ENCODE results near the gene PERM1.

PERM1 gene

DNA sequence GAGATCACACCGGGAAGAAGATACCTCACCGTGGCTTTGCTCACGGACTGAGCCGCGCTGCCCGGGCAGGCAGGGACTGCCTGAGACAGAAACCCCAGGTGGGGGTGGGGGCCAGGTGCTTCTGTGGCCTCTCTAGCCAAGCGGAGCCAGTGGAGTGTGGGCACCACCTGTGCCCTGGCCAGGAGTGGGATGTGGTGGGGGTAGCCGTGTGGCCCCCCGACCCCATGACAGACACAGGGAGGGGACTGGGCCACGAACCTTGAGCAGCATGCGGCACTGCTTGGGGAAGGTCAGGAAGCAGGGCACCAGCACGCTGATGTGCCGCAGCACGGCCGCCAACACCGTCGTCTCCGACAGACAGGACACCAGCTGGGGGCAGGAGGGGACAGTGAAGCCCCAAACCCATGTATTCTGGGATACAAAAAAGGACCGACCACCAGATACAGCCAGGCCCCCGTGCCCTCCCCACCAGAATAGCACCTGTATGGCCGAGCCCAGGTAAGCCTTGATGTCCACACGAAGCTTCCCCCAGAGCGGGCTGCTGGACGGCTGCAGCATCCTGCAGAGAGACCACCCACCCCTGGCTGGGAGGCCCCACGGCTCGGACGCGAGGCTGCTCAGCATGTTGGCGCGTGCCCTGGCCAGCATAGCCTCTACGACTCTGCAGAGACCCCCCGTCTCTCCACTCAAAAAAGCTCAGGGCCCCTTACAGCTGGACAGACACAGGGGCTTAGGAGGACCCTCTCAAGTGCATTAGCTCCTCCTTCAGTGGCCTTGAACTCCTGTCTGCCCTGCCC is 28.2 kb downstream of the PERM1 start:
- TF ChIP-seq, protein P1, sequence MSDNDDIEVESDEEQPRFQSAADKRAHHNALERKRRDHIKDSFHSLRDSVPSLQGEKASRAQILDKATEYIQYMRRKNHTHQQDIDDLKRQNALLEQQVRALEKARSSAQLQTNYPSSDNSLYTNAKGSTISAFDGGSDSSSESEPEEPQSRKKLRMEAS (IDR thresholded peaks at IDR 0.05), result no peak
- no peak for TF ChIP-seq TCF12 (IDR thresholded peaks at IDR 0.05; ENCODE audit: low read depth)
- TF ChIP-seq CEBPB (IDR thresholded peaks at IDR 0.05), result no peak
- TF ChIP-seq TEAD4 (IDR thresholded peaks at IDR 0.05), result no peak
- no peak for TF ChIP-seq EP300 (IDR thresholded peaks at IDR 0.05; ENCODE audit: borderline replicate concordance)
- no peak for TF ChIP-seq NFIC (IDR thresholded peaks at IDR 0.05)
- TF ChIP-seq, protein P2, sequence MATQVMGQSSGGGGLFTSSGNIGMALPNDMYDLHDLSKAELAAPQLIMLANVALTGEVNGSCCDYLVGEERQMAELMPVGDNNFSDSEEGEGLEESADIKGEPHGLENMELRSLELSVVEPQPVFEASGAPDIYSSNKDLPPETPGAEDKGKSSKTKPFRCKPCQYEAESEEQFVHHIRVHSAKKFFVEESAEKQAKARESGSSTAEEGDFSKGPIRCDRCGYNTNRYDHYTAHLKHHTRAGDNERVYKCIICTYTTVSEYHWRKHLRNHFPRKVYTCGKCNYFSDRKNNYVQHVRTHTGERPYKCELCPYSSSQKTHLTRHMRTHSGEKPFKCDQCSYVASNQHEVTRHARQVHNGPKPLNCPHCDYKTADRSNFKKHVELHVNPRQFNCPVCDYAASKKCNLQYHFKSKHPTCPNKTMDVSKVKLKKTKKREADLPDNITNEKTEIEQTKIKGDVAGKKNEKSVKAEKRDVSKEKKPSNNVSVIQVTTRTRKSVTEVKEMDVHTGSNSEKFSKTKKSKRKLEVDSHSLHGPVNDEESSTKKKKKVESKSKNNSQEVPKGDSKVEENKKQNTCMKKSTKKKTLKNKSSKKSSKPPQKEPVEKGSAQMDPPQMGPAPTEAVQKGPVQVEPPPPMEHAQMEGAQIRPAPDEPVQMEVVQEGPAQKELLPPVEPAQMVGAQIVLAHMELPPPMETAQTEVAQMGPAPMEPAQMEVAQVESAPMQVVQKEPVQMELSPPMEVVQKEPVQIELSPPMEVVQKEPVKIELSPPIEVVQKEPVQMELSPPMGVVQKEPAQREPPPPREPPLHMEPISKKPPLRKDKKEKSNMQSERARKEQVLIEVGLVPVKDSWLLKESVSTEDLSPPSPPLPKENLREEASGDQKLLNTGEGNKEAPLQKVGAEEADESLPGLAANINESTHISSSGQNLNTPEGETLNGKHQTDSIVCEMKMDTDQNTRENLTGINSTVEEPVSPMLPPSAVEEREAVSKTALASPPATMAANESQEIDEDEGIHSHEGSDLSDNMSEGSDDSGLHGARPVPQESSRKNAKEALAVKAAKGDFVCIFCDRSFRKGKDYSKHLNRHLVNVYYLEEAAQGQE (IDR thresholded peaks at IDR 0.05; ENCODE audit: low read depth), result no peak
- no peak for TF ChIP-seq ZBTB7A (IDR thresholded peaks at IDR 0.05; ENCODE audit: low read depth)
- no peak for TF ChIP-seq TAF1 (IDR thresholded peaks at IDR 0.05; ENCODE audit: low read depth)
- TF ChIP-seq RAD21 (IDR thresholded peaks at IDR 0.05; ENCODE audit: low read depth), result no peak
- TF ChIP-seq, protein P3, sequence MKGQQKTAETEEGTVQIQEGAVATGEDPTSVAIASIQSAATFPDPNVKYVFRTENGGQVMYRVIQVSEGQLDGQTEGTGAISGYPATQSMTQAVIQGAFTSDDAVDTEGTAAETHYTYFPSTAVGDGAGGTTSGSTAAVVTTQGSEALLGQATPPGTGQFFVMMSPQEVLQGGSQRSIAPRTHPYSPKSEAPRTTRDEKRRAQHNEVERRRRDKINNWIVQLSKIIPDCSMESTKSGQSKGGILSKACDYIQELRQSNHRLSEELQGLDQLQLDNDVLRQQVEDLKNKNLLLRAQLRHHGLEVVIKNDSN (IDR thresholded peaks at IDR 0.05), result no peak
- TF ChIP-seq YY1 (IDR thresholded peaks at IDR 0.05; ENCODE audit: low read depth), result no peak
- no peak for TF ChIP-seq CREB1 (IDR thresholded peaks at IDR 0.05; ENCODE audit: low read depth)
- no peak for TF ChIP-seq FOXM1 (IDR thresholded peaks at IDR 0.05; ENCODE audit: borderline replicate concordance, low read depth)
- no peak for TF ChIP-seq EGR1 (IDR thresholded peaks at IDR 0.05)

DNA sequence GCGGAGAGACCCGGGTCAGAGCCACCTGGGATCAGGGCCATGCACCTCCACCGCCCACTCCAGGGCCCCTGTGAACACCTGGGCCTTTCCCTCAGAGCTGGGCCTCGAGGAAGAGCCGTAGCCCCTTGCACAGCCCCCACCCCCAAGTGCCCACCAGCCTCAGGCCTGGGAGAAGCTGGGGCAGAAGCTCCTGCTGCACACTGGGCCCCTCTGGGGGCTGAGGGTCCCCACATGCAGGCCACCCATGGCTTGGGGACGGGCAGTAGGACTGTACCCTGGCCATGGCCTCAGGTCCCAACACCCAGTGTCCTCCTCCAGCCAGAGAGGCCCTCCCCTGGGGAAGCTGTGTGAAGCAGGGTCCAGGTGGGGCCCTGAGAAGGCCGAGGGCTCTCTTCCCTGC is 29.3 kb downstream of the PERM1 start:
- TF ChIP-seq CREB1 (IDR thresholded peaks at IDR 0.05; ENCODE audit: low read depth), result no peak
- TF ChIP-seq EGR1 (IDR thresholded peaks at IDR 0.05), result no peak
- TF ChIP-seq YY1 (IDR thresholded peaks at IDR 0.05; ENCODE audit: low read depth), result no peak
- no peak for TF ChIP-seq ZBTB7A (IDR thresholded peaks at IDR 0.05; ENCODE audit: low read depth)
- TF ChIP-seq TAF1 (IDR thresholded peaks at IDR 0.05; ENCODE audit: low read depth), result no peak
- TF ChIP-seq, protein P2 (IDR thresholded peaks at IDR 0.05; ENCODE audit: low read depth), result no peak
- no peak for TF ChIP-seq RAD21 (IDR thresholded peaks at IDR 0.05; ENCODE audit: low read depth)
- TF ChIP-seq TEAD4 (IDR thresholded peaks at IDR 0.05), result no peak
- TF ChIP-seq TCF12 (IDR thresholded peaks at IDR 0.05; ENCODE audit: low read depth), result no peak
- TF ChIP-seq EP300 (IDR thresholded peaks at IDR 0.05; ENCODE audit: borderline replicate concordance), result no peak
- no peak for TF ChIP-seq FOXM1 (IDR thresholded peaks at IDR 0.05; ENCODE audit: borderline replicate concordance, low read depth)

DNA sequence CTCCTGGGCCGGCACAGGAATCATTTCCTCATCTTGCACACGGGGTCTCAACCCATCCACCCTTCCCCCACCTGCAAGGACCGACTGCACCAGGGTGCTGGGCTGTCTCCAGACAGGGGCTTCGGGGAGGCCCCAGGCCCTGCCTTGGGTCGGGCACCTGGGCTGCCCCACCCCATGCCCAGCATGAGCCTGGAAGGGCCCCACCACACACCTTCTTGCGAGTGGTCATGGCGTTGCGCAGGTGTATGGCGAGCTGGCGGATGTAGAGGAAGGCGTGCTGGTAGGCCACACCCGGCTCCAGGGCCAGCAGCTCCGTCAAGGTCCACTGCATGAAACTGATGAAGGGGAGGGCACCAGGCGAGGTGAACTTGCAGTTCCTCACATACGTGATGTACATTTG is 29.7 kb downstream of the PERM1 start:
- TF ChIP-seq NFIC (IDR thresholded peaks at IDR 0.05) (no peak), TAF1 (IDR thresholded peaks at IDR 0.05; ENCODE audit: low read depth) (no peak), YY1 (IDR thresholded peaks at IDR 0.05; ENCODE audit: low read depth) (no peak), TCF12 (IDR thresholded peaks at IDR 0.05; ENCODE audit: low read depth) (no peak)
- TF ChIP-seq, protein P2 (IDR thresholded peaks at IDR 0.05; ENCODE audit: low read depth), result no peak
- TF ChIP-seq, protein P1 (IDR thresholded peaks at IDR 0.05), result no peak

DNA sequence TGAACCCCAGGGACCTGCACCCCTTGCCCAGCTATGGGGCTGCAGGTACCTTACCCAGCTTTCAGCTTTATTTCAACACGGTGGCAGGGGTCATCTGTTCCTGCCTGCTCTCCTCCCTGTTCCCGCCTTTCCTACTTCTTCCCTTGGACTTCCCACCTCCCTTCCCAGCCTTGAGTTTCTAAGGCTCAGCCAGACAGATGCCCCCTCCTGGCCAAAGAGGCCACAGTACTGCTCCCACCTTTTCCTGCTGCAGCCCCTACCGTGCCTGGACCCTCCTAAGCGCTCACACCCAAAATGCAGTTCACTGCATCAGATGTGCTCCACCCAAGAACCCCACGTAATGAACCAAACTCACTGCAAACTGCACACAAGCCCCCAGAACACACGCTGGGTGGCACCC is 30.5 kb downstream of the PERM1 start:
- TF ChIP-seq RAD21 (IDR thresholded peaks at IDR 0.05; ENCODE audit: low read depth) (peak; percentile 29; the same call in 1 of the 2 replicates), TEAD4 (IDR thresholded peaks at IDR 0.05) (no peak)

DNA sequence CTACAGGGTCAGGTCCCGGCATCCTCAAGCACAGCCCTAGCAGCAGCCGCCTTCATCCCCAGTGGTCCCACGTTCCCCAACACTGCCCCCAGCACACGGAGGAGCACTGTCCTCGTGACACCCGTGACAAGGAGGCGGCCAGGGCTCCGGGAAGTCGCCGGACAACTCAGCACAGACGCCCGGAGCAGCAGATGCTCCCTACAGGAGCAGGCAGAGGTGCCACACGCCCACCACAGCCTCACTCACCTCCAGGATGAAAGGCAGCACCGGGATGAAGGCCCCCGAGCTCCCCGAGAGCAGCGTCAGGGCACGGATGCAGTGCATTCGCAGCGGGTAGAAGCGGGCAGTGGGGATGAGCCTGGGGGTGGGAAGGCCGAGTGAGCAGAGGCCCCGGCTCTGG is 31.0 kb downstream of the PERM1 start:
- no peak for TF ChIP-seq TAF1 (IDR thresholded peaks at IDR 0.05; ENCODE audit: low read depth)
- no peak for TF ChIP-seq NFIC (IDR thresholded peaks at IDR 0.05)
- no peak for TF ChIP-seq EGR1 (IDR thresholded peaks at IDR 0.05)
- no peak for TF ChIP-seq RAD21 (IDR thresholded peaks at IDR 0.05; ENCODE audit: low read depth)
- TF ChIP-seq YY1 (IDR thresholded peaks at IDR 0.05; ENCODE audit: low read depth), result no peak
- TF ChIP-seq TCF12 (IDR thresholded peaks at IDR 0.05; ENCODE audit: low read depth), result no peak
- no peak for TF ChIP-seq CEBPB (IDR thresholded peaks at IDR 0.05)
- no peak for TF ChIP-seq ZBTB7A (IDR thresholded peaks at IDR 0.05; ENCODE audit: low read depth)
- TF ChIP-seq CREB1 (IDR thresholded peaks at IDR 0.05; ENCODE audit: low read depth), result no peak
- TF ChIP-seq TEAD4 (IDR thresholded peaks at IDR 0.05), result no peak
- TF ChIP-seq, protein P1 (IDR thresholded peaks at IDR 0.05), result no peak
- TF ChIP-seq, protein P2 (IDR thresholded peaks at IDR 0.05; ENCODE audit: low read depth), result no peak
- TF ChIP-seq FOXM1 (IDR thresholded peaks at IDR 0.05; ENCODE audit: borderline replicate concordance, low read depth), result no peak
- TF ChIP-seq, protein P3 (IDR thresholded peaks at IDR 0.05), result no peak
